ENCODE measurements around the gene EVI5. TPM values are rescaled to one million over a fixed set of nuclear protein-coding genes. Genes with fewer than 3 reads are reported as not detected.
"Not testable (repeated sequence)": the region's sequence is repeated elsewhere in the genome, so short reads cannot be mapped to it uniquely, and the experiment has no call there.

EVI5 gene
- total and polyA plus RNA-seq, 7 donors, result 4.5 to 53.5 (median 39.9) TPM

DNA sequence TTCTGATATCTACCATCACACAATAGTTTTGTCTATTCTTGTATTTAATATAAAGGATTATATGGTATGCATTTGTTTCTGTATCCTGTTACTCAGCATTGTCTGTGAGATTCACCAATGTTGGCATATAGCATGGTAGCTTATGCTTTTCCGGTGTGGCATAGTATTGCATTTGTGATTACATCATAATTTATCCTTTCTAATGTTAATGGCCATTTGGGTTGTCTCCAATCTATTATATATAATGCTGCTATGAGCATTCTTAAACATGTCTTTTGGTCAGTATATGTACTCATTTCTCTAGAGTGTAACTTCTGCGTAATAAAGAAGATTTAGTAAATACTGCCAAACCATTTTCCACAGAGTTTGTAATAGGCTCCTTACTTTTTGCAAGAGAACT lies 257.2 kb downstream of the EVI5 start:
- H3K27me3 ChIP-seq, result no peaks in the 10 kb centered on the region
- no peaks in the 10 kb centered on the region for H3K4me1 ChIP-seq
- H3K9me3 ChIP-seq, result no peaks in the 10 kb centered on the region
- H3K27ac ChIP-seq, result no peak overlapping the region
- DNase-seq, result no peak
- H3K36me3 ChIP-seq, result no peaks in the 10 kb centered on the region
- WGBS, 2 donors, result 94 to 98% methylated on average over 2 of the region's 2 CpGs
- no peak overlapping the region for H3K4me3 ChIP-seq
- no peak for TF ChIP-seq POLR2A (IDR thresholded peaks at IDR 0.05)
- TF ChIP-seq POLR2AphosphoS5 (IDR thresholded peaks at IDR 0.05), result no peak
- TF ChIP-seq, protein P1, sequence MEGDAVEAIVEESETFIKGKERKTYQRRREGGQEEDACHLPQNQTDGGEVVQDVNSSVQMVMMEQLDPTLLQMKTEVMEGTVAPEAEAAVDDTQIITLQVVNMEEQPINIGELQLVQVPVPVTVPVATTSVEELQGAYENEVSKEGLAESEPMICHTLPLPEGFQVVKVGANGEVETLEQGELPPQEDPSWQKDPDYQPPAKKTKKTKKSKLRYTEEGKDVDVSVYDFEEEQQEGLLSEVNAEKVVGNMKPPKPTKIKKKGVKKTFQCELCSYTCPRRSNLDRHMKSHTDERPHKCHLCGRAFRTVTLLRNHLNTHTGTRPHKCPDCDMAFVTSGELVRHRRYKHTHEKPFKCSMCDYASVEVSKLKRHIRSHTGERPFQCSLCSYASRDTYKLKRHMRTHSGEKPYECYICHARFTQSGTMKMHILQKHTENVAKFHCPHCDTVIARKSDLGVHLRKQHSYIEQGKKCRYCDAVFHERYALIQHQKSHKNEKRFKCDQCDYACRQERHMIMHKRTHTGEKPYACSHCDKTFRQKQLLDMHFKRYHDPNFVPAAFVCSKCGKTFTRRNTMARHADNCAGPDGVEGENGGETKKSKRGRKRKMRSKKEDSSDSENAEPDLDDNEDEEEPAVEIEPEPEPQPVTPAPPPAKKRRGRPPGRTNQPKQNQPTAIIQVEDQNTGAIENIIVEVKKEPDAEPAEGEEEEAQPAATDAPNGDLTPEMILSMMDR (IDR thresholded peaks at IDR 0.05), result no peak
- intact Hi-C loops (cut with DNase I), result no loop called here

DNA sequence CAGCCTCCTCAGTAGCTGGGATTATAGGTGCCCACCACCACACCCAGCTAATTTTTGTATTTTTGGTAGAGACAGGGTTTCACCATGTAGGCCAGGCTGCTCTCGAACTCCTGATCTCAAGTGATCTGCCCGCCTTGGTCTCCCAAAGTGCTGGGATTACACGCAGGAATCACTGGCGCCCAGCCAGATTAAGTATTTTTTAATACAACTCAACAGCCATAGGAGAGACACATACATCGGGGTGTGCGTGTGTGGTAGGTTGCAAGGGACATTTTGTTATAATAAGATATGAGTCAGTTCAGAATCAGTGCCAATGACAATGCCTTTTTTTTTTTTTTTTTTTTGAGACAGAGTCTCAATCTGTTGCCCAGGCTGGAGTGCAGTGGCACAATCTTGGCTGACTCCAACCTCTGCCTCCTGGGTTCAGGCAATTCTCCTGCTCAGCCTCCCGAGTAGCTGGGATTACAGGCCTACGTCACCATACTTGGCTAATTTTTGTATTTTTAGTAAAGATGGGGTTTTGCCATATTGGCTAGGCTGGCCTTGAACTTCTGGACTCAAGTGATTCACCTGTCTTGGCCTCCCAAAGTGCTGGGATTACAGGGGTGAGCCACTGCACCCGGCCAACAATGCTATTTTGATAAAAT lies 259.8 kb downstream of the EVI5 start:
- H3K4me1 ChIP-seq; intact Hi-C loops (cut with DNase I); H3K27ac ChIP-seq; DNase-seq; H3K27me3 ChIP-seq; H3K9me3 ChIP-seq; H3K36me3 ChIP-seq; H3K4me3 ChIP-seq: not testable (repeated sequence)
- WGBS, 2 donors, result 97 to 98% methylated on average over 9 of the region's 9 CpGs

DNA sequence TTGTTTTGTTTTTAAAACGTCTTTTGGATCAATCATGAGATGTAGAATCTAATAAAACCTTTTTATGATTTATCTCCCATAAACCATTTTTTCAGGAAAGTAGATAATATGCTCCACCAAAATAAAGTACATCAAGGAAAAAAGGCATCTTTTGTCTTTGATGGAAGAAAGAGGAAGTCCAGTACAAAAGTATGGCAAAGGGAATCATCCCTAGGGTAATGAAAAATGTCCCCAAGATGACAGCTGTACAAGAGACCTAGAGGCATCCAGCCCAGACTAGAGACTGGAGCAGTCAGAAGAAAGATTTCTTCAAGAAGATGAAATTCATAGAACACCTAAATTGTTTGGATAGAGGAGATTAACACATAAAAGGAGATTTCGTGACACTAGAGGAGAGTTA lies 265.9 kb downstream of the EVI5 start:
- Histone ChIP-seq H3K27me3 (no peaks in the 10 kb centered on the region), H3K9me3 (no peaks in the 10 kb centered on the region), H3K4me3 (no peak overlapping the region), H3K4me1 (no peaks in the 10 kb centered on the region), H3K36me3 (no peaks in the 10 kb centered on the region), H3K27ac (no peak overlapping the region)
- intact Hi-C loops (cut with DNase I), result no loop called here
- TF ChIP-seq POLR2AphosphoS5 (IDR thresholded peaks at IDR 0.05), result no peak
- no peak for TF ChIP-seq POLR2A (IDR thresholded peaks at IDR 0.05)
- TF ChIP-seq EP300 (IDR thresholded peaks at IDR 0.05), result no peak
- TF ChIP-seq, protein P1 (IDR thresholded peaks at IDR 0.05), result no peak
- no peak for DNase-seq
- 56 to 78% methylated on average over 2 of the region's 2 CpGs for WGBS, 2 donors

DNA sequence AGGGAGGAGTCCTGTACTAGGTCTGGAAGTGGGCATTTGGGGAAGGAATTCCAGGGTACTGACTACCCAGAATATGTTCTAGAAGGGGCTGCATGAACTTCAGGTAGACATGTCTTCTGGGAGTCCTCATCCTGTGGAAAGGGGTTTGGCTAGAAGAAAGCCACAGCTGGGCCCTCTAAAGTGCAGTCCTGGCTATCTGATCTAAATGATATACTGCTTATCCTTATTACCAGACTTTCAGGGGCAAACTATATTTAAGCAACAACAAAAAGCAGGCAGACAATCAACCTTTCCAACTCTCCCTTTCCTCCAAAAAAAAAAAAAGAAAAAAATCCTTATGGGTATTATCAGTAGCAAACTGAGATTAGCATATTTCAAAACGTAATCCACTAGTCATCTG lies 268.3 kb downstream of the EVI5 start:
- Histone ChIP-seq H3K36me3 (peaks cover 0 to 3% (median 0%) of the 10 kb centered on the region in 4 donors), H3K27me3 (no peaks in the 10 kb centered on the region), H3K27ac (no peak overlapping the region), H3K4me3 (no peak overlapping the region), H3K9me3 (no peaks in the 10 kb centered on the region), H3K4me1 (no peaks in the 10 kb centered on the region)
- DNase-seq, result no peak
- TF ChIP-seq POLR2AphosphoS5 (IDR thresholded peaks at IDR 0.05) (no peak), POLR2A (IDR thresholded peaks at IDR 0.05) (no peak), EP300 (IDR thresholded peaks at IDR 0.05) (no peak)
- TF ChIP-seq, protein P1 (IDR thresholded peaks at IDR 0.05), result no peak
- WGBS, 2 donors, result 88 to 91% methylated on average over 1 of the region's 1 CpG
- intact Hi-C loops (cut with DNase I), result no loop called here

DNA sequence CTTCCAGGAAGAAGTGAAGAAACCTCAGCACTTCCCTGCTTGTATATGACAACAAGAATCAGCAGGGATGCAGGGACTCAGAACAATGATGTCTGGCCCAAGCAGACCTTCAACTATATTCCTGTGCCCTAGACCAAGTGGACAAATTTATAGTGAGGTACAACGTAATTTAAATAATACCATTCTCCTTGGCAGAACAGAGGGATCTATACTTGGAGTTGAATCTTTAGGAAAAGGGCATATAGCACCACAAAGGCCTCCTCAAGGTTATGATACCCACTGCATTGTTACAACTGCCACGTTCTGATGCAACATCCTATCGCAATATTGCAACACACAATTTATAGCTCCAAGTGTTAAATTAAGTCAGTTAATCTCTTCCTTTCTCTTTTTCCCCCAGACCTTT lies 269.1 kb downstream of the EVI5 start:
- intact Hi-C loops (cut with DNase I), result no loop called here
- WGBS, 2 donors, result 92% methylated on average over 3 of the region's 3 CpGs

More for the DNA sequence above, 269.1 kb downstream of the EVI5 start:
- TF ChIP-seq, protein P1 (IDR thresholded peaks at IDR 0.05), result no peak
- no peak for TF ChIP-seq EP300 (IDR thresholded peaks at IDR 0.05)
- Histone ChIP-seq H3K9me3 (no peaks in the 10 kb centered on the region), H3K27me3 (no peaks in the 10 kb centered on the region), H3K4me3 (no peak overlapping the region), H3K4me1 (no peaks in the 10 kb centered on the region), H3K27ac (no peak overlapping the region), H3K36me3 (peaks cover 0 to 3% (median 0%) of the 10 kb centered on the region in 4 donors)
- DNase-seq, result no peak

Data from sigmoid colon (tissue), 7 donors.